Osteocyte (in vitro differentiated cells): ENCODE measurements around the gene NPPB. TPM values are rescaled to one million over a fixed set of nuclear protein-coding genes. Genes with fewer than 3 reads are reported as not detected.

Source experiments
- DNase-seq: peaks from one replicate; pipeline ENCODE4 v3.0.0; 2021; ENCODE audit warnings: mixed read lengths; ENCODE audit not compliant: unreplicated experiment; ENCODE audit errors: extremely low spot score
- H3K27ac Mint-ChIP-seq: one replicate; pipeline ENCODE4 v1.8.0; 2021; ENCODE audit warnings: mild to moderate bottlenecking, mixed read lengths; ENCODE audit not compliant: unreplicated experiment
- H3K27me3 Mint-ChIP-seq: one replicate; pipeline ENCODE4 v1.8.0; 2021; ENCODE audit warnings: mixed read lengths; ENCODE audit not compliant: unreplicated experiment
- H3K36me3 Mint-ChIP-seq: one replicate; pipeline ENCODE4 v1.8.0; 2021; ENCODE audit warnings: mixed read lengths; ENCODE audit not compliant: unreplicated experiment
- H3K4me1 Mint-ChIP-seq: one replicate; pipeline ENCODE4 v1.8.0; 2021; ENCODE audit warnings: mixed read lengths; ENCODE audit not compliant: unreplicated experiment
- H3K4me3 Mint-ChIP-seq: one replicate; pipeline ENCODE4 v1.8.0; 2021; ENCODE audit warnings: mild to moderate bottlenecking, moderate library complexity, mixed read lengths; ENCODE audit not compliant: unreplicated experiment
- H3K9me3 Mint-ChIP-seq: one replicate; pipeline ENCODE4 v1.8.0; 2021; ENCODE audit warnings: mixed read lengths; ENCODE audit not compliant: unreplicated experiment
- total RNA-seq: library from RNA; stranded (reverse); gene quantifications from 2 replicates; pipeline ENCODE4 v1.2.1, GENCODE V29; 2021
- TF ChIP-seq, protein P1 (sequence below): fragments of 200-600 bp; sonication (generic); IDR thresholded peaks from 2 replicates; pipeline ENCODE4 v1.5.0; 2021; ENCODE audit warnings: antibody characterized with exemption, mild to moderate bottlenecking, moderate library complexity

The NPPB gene
- total RNA-seq, 1 donor from 2014 or later: not detected

DNA sequence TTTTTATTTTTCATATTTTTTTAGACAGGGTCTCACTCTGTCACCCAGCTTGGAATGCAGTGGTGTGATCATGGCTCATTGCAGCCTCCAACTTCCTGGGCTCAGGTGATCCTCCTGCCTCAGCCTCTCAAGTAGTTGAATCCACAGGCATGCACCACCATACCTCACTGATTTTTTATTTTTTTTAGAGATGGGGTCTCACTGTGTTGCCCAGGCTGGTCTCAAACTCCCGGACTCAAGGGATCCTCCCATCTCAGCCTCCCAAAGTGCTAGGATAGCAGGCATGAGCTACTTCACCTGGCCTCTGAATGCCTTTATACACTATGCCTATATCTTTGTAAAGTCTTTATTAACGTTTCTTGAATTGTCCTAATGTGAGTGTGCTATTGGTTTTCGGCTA is 10.4 kb upstream of the NPPB start:
- DNase-seq: no peak
- no peak overlapping the region for H3K27ac Mint-ChIP-seq
- no peak overlapping the region for H3K4me3 Mint-ChIP-seq
- H3K27me3 Mint-ChIP-seq: peaks cover 25% of the 10 kb centered on the region
- TF ChIP-seq, protein P1, sequence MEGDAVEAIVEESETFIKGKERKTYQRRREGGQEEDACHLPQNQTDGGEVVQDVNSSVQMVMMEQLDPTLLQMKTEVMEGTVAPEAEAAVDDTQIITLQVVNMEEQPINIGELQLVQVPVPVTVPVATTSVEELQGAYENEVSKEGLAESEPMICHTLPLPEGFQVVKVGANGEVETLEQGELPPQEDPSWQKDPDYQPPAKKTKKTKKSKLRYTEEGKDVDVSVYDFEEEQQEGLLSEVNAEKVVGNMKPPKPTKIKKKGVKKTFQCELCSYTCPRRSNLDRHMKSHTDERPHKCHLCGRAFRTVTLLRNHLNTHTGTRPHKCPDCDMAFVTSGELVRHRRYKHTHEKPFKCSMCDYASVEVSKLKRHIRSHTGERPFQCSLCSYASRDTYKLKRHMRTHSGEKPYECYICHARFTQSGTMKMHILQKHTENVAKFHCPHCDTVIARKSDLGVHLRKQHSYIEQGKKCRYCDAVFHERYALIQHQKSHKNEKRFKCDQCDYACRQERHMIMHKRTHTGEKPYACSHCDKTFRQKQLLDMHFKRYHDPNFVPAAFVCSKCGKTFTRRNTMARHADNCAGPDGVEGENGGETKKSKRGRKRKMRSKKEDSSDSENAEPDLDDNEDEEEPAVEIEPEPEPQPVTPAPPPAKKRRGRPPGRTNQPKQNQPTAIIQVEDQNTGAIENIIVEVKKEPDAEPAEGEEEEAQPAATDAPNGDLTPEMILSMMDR: no peak
- no peaks in the 10 kb centered on the region for H3K36me3 Mint-ChIP-seq
- H3K4me1 Mint-ChIP-seq: no peaks in the 10 kb centered on the region
- H3K9me3 Mint-ChIP-seq: no peaks in the 10 kb centered on the region

DNA sequence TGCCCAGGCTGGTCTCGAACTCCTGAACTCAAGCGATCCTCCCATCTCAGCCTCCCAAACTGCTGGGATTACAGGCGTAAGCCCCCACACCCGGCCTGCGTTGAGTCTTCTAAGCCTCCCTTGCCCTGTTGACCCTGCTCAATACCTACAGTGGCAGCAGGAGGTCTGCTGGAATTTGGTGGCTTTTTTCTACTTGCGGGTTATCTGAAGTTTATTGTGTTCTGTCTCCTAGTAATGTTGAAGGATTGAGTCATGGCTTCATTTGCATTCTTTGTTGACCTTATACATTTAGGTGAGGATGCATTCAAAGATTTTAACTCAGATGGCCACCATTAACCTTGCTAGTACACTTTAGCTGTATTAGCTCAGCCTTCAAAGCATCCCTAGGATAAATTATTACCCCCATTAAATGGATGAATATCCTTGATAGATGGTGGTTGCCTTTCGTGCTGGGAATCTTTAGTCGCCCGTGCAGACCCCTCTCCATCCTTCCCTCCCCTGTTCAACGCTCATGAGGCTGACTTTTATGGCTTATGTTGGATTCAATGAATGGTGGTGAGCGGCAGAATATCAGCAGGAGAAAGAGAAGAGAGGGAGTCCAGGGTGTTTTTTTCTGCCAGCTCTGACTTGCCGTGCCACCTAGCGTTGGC is 9.7 kb upstream of the NPPB start:
- H3K4me3 Mint-ChIP-seq: no peak overlapping the region
- DNase-seq: no peak
- TF ChIP-seq, protein P1: no peak
- no peaks in the 10 kb centered on the region for H3K9me3 Mint-ChIP-seq
- no peaks in the 10 kb centered on the region for H3K4me1 Mint-ChIP-seq
- H3K27ac Mint-ChIP-seq: no peak overlapping the region
- H3K36me3 Mint-ChIP-seq: no peaks in the 10 kb centered on the region
- H3K27me3 Mint-ChIP-seq: peaks cover 21% of the 10 kb centered on the region

DNA sequence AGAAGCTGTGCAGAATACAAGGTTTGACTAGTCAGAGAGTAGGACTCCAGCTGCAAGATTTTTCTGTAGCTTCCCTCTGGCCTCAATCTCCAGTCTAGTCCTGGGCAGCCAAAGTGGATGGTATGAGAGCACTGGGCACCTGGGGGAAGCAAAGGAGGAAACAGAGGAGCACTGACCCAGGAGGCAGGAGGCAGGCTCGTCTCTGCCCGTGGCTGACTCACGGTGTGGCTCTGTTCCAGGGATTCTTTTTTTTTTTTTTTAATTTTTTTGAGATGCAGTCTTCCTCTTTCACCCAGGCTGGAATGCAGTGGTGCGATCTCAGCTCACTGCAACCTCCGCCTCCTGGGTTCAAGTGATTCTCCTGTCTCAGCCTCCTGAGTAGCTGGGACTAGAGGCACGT is 4.1 kb upstream of the NPPB start:
- H3K27me3 Mint-ChIP-seq: peaks cover 49% of the 10 kb centered on the region
- DNase-seq: no peak
- TF ChIP-seq, protein P1: no peak
- peaks cover 3% of the 10 kb centered on the region for H3K4me1 Mint-ChIP-seq
- no peaks in the 10 kb centered on the region for H3K36me3 Mint-ChIP-seq
- H3K4me3 Mint-ChIP-seq: no peak overlapping the region
- H3K27ac Mint-ChIP-seq: no peak overlapping the region
- H3K9me3 Mint-ChIP-seq: peaks cover 3% of the 10 kb centered on the region

DNA sequence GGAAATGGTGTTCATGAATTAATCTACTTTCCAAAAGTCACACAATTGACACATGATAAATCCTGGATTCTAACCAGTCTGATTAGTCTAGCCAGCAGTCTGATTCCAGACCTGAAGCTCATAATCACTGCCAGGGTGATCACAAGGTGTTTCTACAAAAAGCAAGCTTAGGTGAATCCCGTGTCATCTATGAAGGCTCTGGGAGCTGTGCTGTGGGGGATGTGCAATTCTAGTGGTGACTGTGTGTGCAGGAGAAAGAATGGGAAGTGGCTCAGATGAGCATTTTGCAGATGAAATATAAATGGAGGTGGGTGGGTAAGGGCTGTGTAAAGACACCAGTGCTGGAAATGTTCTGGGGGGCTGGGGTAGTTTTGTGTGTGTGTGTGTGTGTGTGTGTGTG is 1.8 kb upstream of the NPPB start:
- H3K4me1 Mint-ChIP-seq: peaks cover 3% of the 10 kb centered on the region
- peaks cover 52% of the 10 kb centered on the region for H3K27me3 Mint-ChIP-seq
- no peak for DNase-seq
- H3K9me3 Mint-ChIP-seq: peaks cover 3% of the 10 kb centered on the region
- TF ChIP-seq, protein P1: no peak
- H3K36me3 Mint-ChIP-seq: no peaks in the 10 kb centered on the region
- no peak overlapping the region for H3K4me3 Mint-ChIP-seq
- no peak overlapping the region for H3K27ac Mint-ChIP-seq

DNA sequence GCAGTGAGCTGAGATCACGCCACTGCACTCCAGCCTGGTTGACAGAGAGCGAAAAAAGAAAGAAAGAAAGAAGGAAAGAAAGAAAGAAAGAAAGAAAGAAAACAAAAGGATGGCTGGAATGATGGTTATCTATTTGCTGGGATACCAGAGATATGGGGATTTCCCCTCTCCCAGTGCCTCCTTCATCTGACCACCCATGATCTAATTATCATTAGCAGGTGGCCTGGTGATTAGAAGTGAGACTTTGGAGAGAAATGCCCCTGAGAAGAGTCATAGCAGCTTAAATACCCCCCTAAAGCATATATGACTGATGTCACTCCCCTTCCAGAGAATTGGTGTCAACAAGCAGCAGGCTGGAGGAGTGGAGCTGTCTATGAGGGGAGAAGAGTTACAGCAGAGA is 1.3 kb upstream of the NPPB start:
- Mint-ChIP-seq H3K4me1 (peaks cover 3% of the 10 kb centered on the region), H3K4me3 (no peak overlapping the region), H3K27ac (no peak overlapping the region), H3K9me3 (peaks cover 3% of the 10 kb centered on the region), H3K36me3 (no peaks in the 10 kb centered on the region), H3K27me3 (peaks cover 48% of the 10 kb centered on the region)
- TF ChIP-seq, protein P1: no peak
- no peak for DNase-seq
